Thyroid gland (tissue), 4 donors: ENCODE data around the gene MPL. TPM values are rescaled to one million over a fixed set of nuclear protein-coding genes. Genes with fewer than 3 reads are reported as not detected.
"Not testable (repeated sequence)": the region's sequence is repeated elsewhere in the genome, so short reads cannot be mapped to it uniquely, and the experiment has no call there.

Source experiments
- DNase-seq, 2 donors: peaks; one replicate each; pipeline ENCODE4 v3.0.0-alpha.2; 2019
- H3K27ac ChIP-seq, 3 donors: fragments of 200-600 bp; sonication (generic); 1 replicate in 2 of 3; 2 replicates in 1 of 3; pipeline ENCODE4 v1.5.1; 2016 to 2019; ENCODE audit warnings: mild to moderate bottlenecking in 1 of 3, moderate library complexity in 1 of 3
- H3K27me3 ChIP-seq: fragments of 200-600 bp; sonication (generic); one replicate; pipeline ENCODE4 v1.5.1; 2019
- H3K36me3 ChIP-seq, 2 donors: fragments of 200-600 bp; sonication (generic); one replicate each; pipeline ENCODE4 v1.5.1; 2016 to 2019
- H3K4me1 ChIP-seq, 2 donors: fragments of 200-600 bp; sonication (generic); one replicate each; pipeline ENCODE4 v1.5.1; 2017 to 2019
- H3K4me3 ChIP-seq, 3 donors: fragments of 200-600 bp; sonication (generic); replicated peaks in 1 of 3; 1 replicate in 2 of 3; 2 replicates in 1 of 3; pipeline ENCODE4 v1.5.1; 2016; ENCODE audit warnings: mild to moderate bottlenecking in 1 of 3
- H3K9me3 ChIP-seq: fragments of 200-600 bp; sonication (generic); one replicate; pipeline ENCODE4 v1.5.1; 2017
- POLR2A ChIP-seq, 2 donors: fragments of 450-650 bp; IDR thresholded peaks; one replicate each; pipeline ENCODE4 v1.6.1; 2017; ENCODE audit warnings: antibody characterized with exemption in 2 of 2, mild to moderate bottlenecking in 2 of 2, moderate library complexity in 1 of 2
- WGBS, 2 donors: methylation state at CpG; one replicate each; pipeline ENCODE4 v1.1.5; 2017; 5-methylcytosine and 5-hydroxymethylcytosine counted together
- intact Hi-C: fragments of 100-400 bp; cut with DNase I; formaldehyde crosslinking; loops from one replicate; pipeline ENCODE4 v1.15.1; 2023
- microRNA-seq: library from miRNA; unstranded; fragments of <30 nt; microRNA quantifications from one replicate; pipeline ENCODE4, GENCODE V29; 2016
- total RNA-seq, 4 donors: library from RNA; depleted of rRNA; stranded (reverse); fragments of >200 nt; gene quantifications; one replicate each; pipeline ENCODE4 v1.2.3, GENCODE V29; 2016
- TF ChIP-seq, protein P1 (sequence below), 6 experiments: fragments of 200-600 bp in 3 of 6; fragments of 450-650 bp in 3 of 6; sonication (generic) in 3 of 6; IDR thresholded peaks; one replicate each; pipeline ENCODE4 v1.5.1; 2016 to 2019; ENCODE audit warnings: antibody characterized with exemption in 6 of 6, mild to moderate bottlenecking in 2 of 6, inconsistent platforms in 1 of 6, moderate library complexity in 1 of 6

MPL gene
- total RNA-seq, 4 donors from 2014 or later, result 0.22 to 0.29 TPM; not detected in 2

DNA sequence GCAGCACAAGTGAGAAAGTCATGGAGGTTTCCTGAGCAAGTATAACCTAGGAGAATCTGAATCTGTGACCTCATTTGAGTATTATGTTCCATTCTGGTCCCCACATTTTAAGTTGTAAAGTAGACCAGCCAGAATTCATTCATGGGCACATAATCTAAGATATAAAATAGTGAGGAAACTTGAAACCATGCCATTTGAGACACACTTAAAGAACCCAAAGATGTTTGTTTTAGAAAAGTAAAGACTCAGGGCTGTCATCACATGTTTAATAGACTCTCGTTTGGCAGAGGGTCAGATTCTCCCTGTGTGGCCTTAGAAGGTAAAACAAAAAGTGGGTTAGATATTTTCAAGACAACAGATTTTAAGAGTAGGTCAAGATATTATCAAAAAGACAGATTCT, 58.4 kb downstream of the MPL start:
- intact Hi-C loops, result no loop called here
- no peaks in the 10 kb centered on the region for H3K27me3 ChIP-seq
- peak overlapping the region; percentile 44 to 74 (median 65) for H3K27ac ChIP-seq
- 28 to 40% methylated on average over 1 of the region's 1 CpG for WGBS, 2 donors
- H3K4me1 ChIP-seq, result peaks cover 20 to 22% of the 10 kb centered on the region in 2 donors
- no peak for TF ChIP-seq POLR2A (IDR thresholded peaks at IDR 0.05)
- TF ChIP-seq, protein P1, sequence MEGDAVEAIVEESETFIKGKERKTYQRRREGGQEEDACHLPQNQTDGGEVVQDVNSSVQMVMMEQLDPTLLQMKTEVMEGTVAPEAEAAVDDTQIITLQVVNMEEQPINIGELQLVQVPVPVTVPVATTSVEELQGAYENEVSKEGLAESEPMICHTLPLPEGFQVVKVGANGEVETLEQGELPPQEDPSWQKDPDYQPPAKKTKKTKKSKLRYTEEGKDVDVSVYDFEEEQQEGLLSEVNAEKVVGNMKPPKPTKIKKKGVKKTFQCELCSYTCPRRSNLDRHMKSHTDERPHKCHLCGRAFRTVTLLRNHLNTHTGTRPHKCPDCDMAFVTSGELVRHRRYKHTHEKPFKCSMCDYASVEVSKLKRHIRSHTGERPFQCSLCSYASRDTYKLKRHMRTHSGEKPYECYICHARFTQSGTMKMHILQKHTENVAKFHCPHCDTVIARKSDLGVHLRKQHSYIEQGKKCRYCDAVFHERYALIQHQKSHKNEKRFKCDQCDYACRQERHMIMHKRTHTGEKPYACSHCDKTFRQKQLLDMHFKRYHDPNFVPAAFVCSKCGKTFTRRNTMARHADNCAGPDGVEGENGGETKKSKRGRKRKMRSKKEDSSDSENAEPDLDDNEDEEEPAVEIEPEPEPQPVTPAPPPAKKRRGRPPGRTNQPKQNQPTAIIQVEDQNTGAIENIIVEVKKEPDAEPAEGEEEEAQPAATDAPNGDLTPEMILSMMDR (IDR thresholded peaks at IDR 0.05), result no peak
- H3K4me3 ChIP-seq, result no peak overlapping the region
- DNase-seq, result peak; percentile 12 to 23
- H3K36me3 ChIP-seq, result no peaks in the 10 kb centered on the region
- H3K9me3 ChIP-seq, result no peaks in the 10 kb centered on the region

DNA sequence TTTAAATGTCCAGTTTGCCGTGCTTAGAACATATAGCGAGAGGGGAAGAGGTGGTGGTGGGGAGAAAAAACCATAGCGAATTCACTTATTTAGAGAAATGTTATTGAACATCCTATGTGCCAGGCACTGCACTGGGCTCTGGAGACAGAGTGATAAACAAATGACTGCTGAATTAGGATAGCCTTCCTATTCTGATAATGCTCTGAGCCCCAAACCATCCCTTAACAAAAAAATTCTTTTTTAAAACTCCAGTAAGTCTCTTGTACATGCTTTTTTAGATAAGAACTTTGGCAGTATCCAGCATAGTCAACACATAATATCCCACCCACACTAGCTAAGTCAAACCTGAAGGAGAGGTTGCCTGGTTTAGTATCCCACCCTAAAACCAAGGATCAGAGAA, 60.6 kb downstream of the MPL start:
- peaks cover 2% of the 10 kb centered on the region in 2 donors for H3K36me3 ChIP-seq
- 93 to 97% methylated on average over 3 of the region's 3 CpGs for WGBS, 2 donors
- intact Hi-C loops, result no loop called here
- no peak overlapping the region for H3K27ac ChIP-seq
- peaks cover 30 to 33% of the 10 kb centered on the region in 2 donors for H3K4me1 ChIP-seq
- no peaks in the 10 kb centered on the region for H3K27me3 ChIP-seq
- DNase-seq, result no peak
- H3K9me3 ChIP-seq, result no peaks in the 10 kb centered on the region
- TF ChIP-seq POLR2A (IDR thresholded peaks at IDR 0.05), result no peak
- TF ChIP-seq, protein P1 (IDR thresholded peaks at IDR 0.05), result no peak
- no peak overlapping the region for H3K4me3 ChIP-seq

DNA sequence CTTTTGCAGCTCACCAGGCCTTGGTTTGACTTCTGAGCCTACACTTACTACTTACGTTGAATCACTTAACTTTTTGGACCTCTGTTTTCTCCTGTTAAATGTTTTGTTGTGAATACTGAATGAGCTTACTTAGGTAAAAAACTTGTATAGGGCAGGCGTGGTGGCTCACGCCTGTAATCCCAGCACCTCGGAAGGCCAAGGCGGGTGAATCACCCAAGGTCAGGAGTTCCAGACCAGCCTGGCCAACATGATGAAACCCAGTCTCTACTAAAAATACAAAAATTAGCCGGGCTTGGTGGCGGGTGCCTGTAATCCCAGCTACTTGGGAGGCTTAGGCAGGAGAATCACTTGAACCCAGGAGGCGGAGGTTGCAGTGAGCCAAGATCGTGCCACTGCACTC, 62.8 kb downstream of the MPL start:
- H3K27me3 ChIP-seq, H3K27ac ChIP-seq, H3K4me3 ChIP-seq, intact Hi-C loops, DNase-seq, H3K9me3 ChIP-seq: not testable (repeated sequence)
- WGBS, 2 donors, result 93 to 99% methylated on average over 9 of the region's 9 CpGs
- Histone ChIP-seq H3K4me1 (peaks cover 27 to 33% of the 10 kb centered on the region in 2 donors), H3K36me3 (peaks cover 24% of the 10 kb centered on the region in 2 donors)

- Histone ChIP-seq H3K36me3 (peaks cover 30 to 43% of the 10 kb centered on the region in 2 donors), H3K4me3 (no peak overlapping the region), H3K27me3 (no peaks in the 10 kb centered on the region), H3K4me1 (peaks cover 13 to 18% of the 10 kb centered on the region in 2 donors), H3K9me3 (no peaks in the 10 kb centered on the region), H3K27ac (peak overlapping the region; percentile 24 to 63 (median 50))
- intact Hi-C loops, result no loop called here
- whole genome bisulfite sequencing, 2 donors, result 55 to 64% methylated on average over 6 of the region's 6 CpGs
- DNase-seq, result peak; percentile 74 to 79
- no peak for TF ChIP-seq POLR2A (IDR thresholded peaks at IDR 0.05)
These were observed 64.7 kb downstream of the MPL start for GRCh38 chr1:43402089-43402865.

Small RNAs within 50 kb of the gene (microRNA-seq; reads per million reads assigned to microRNA genes)
- gene MIR6734, result 1.8 reads per million

Other genes starting within 250 kb of the MPL start
- gene EBNA1BP2, start 165.5 kb upstream of the MPL start, total RNA-seq, result 10 to 100 TPM; 37.1 to 67.6 (median 53.2) TPM
- 1 to 10 TPM; 2.1 to 5.6 (median 4.1) TPM for gene CFAP57, start 165.5 kb upstream of the MPL start, total RNA-seq
- 100 to 1,000 TPM in 2 of 4 donors, 10 to 100 TPM in 2; 50.8 to 127 (median 89.8) TPM for gene TMEM125, start 67.8 kb upstream of the MPL start, total RNA-seq
- 10 to 100 TPM; 22.7 to 49.7 (median 36.3) TPM for gene C1orf210, start 52.2 kb upstream of the MPL start, total RNA-seq
- gene TIE1, start 36.8 kb upstream of the MPL start, total RNA-seq, result 10 to 100 TPM; 30.6 to 65.1 (median 47.7) TPM
- gene CDC20, start 21.2 kb downstream of the MPL start, total RNA-seq, result 1 to 10 TPM in 3 of 4 donors, under 1 TPM in 1; 0.54 to 3.9 (median 2.2) TPM
- gene ELOVL1, start 30.2 kb downstream of the MPL start, total RNA-seq, result 100 to 1,000 TPM in 2 of 4 donors, 10 to 100 TPM in 2; 70.5 to 117 (median 85.8) TPM
- gene MED8, start 52.0 kb downstream of the MPL start, total RNA-seq, result 10 to 100 TPM; 37.7 to 48.6 (median 45.3) TPM
- 100 to 1,000 TPM in 1 of 4 donors, 10 to 100 TPM in 3; 36.1 to 107 (median 58.2) TPM for gene SZT2, start 52.1 kb downstream of the MPL start, total RNA-seq
- gene HYI, start 116.1 kb downstream of the MPL start, total RNA-seq, result 10 to 100 TPM; 50.6 to 92.9 (median 65.6) TPM
- 10 to 100 TPM; 53.2 to 80.6 (median 71.7) TPM for gene PTPRF, start 193.1 kb downstream of the MPL start, total RNA-seq